Fibroblast of skin of left quadriceps (primary cell): Measurements from ENCODE around the gene WFIKKN1.

Source experiments
- DNase-seq, 2 experiments: peaks; one replicate each; pipeline ENCODE4 v3.0.0-alpha.2; 2013; ENCODE audit warnings: low read depth in 2 of 2

The WFIKKN1 gene

GRCh38 chr16:657487-657886 lies 26.7 kb downstream of the WFIKKN1 start:
- no peak for DNase-seq

DNA sequence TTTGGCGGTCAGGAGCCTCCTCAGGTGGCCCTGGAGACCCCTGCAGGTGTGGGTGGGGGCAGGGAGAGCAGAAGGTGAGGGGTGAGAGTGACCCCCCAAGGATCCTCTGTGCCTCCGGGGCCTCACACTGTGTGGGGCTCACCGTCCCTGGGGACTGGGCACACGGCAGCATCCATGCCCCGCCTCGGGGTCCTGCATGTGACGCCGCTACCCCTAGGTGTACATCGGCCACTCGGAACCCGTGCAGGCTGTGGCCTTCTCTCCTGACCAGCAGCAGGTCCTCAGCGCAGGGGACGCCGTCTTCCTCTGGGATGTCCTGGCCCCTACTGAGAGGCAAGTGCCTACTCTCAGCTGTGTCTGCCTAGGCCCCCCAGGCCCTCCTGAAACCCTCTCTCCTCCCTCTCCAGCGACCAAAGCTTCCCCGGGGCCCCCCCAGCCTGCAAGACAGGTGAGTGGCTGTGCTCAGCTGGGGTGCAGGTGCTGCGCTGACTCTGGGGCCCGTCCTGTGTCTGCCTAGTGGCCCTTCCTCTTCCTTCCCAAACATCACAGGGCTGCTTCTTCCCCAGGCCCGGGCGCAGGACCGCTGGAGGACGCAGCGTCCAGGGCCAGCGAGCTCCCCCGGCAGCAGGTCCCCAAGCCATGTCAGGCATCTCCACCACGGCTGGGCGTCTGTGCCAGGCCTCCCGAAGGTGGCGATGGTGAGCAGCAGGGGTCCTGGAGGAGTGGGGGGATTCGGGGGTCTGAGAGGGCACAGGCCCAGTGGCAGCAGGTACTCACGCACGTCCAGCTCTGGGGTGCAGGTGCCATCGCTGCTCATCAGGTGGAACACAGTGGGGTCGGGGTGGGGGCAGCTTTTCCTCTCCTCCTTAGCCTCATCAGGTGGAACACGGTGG lies 28.1 kb downstream of the WFIKKN1 start:
- DNase-seq: no peak

GRCh38 chr16:659618-660017 lies 28.8 kb downstream of the WFIKKN1 start:
- DNase-seq: no peak

DNA sequence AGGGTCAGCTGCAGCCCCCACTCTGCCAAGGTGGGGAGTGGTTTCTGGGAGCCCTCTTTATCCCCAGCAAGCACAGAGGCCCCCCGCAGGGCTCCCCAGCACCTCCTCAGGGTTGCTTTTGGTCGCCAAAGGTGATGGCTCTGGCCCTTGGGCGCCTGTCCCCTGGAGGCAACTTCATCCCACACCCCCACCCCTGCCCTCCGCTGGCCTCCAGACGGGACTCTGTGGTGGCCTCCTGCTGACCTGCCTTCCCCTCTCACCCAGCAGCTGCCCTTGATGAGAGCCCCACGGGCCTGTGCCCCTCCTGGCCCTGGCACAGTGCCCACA lies 29.3 kb downstream of the WFIKKN1 start:
- DNase-seq: no peak

- no peak for DNase-seq
These were observed 29.8 kb downstream of the WFIKKN1 start for GRCh38 chr16:660459-661183.

DNA sequence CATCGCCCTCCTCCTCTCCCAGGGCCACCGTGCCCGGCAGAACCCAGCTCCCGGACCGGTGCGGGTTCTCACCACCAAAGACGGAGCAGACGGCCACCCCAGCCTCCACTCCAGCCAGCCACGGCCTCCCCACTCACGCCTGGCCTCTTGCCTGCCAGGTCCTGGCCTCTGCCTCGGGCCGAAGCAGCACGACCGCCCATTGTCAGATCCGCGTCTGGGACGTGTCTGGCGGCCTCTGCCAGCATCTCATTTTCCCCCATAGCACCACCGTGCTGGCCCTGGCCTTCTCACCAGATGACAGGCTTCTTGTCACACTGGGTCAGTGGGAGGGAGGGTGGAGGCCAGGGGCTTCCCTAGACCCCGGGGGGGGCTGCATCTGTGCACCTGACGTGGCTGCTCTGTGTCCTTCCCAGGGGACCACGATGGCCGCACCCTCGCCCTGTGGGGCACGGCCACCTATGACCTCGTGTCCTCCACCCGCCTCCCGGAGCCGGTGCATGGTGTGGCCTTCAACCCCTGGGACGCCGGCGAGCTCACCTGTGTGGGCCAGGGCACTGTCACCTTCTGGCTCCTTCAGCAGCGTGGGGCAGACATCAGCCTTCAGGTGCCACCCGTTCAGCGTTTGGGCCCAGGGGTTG lies 30.5 kb downstream of the WFIKKN1 start:
- no peak for DNase-seq

DNA sequence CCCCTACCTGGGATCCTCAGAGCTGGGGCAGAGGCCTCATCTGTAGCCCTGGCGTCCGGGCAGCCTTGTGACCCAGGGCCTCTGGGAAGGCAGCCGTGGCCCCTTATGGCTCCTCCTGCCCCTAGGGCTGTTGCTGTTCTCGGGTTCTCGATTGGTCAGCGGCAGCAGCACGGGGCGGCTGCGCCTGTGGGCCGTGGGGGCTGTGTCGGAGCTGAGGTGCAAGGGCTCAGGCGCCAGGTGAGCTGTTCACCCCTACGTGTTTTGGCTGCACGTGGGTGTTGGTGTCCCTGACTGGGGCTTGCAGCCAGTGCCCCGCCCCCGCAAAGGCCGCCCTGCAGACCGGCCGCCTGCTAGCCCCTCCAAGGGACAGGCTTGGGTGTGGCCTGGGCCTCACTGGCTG lies 31.3 kb downstream of the WFIKKN1 start:
- no peak for DNase-seq

GRCh38 chr16:662597-662996 lies 31.8 kb downstream of the WFIKKN1 start:
- no peak for DNase-seq

- DNase-seq: no peak
These were observed 35.8 kb downstream of the WFIKKN1 start for GRCh38 chr16:666572-666971.

DNA sequence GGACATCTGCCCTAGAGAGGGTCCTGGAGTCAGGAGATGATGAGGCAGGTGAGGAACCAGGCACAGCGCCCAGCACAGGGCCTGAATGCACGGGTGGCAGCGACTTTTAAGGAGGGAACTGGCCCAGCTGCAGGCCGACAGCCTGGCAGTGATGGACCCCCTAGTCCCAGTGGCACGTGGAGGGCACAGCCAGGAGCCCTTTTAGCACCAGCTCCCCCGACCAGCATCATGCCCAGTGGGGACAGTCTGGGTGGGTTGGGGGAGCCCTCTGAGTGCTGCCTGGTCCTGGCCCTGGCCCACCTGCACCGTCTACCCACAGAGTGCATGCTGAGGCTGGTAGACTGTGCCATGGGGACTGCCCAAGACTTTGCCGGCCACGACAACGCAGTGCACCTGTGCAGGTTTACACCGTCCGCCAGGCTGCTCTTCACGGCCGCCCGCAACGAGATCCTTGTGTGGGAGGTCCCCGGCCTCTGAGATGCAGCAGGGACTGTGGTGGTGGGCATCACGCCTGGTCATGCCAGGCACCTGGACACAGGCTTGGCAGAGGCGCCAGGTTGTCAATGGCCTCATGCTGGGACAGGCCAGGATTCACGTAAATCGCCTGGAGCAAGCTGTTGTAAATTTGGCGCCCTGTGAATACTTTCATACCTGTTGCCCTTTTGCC lies 36.5 kb downstream of the WFIKKN1 start:
- DNase-seq: no peak

DNA sequence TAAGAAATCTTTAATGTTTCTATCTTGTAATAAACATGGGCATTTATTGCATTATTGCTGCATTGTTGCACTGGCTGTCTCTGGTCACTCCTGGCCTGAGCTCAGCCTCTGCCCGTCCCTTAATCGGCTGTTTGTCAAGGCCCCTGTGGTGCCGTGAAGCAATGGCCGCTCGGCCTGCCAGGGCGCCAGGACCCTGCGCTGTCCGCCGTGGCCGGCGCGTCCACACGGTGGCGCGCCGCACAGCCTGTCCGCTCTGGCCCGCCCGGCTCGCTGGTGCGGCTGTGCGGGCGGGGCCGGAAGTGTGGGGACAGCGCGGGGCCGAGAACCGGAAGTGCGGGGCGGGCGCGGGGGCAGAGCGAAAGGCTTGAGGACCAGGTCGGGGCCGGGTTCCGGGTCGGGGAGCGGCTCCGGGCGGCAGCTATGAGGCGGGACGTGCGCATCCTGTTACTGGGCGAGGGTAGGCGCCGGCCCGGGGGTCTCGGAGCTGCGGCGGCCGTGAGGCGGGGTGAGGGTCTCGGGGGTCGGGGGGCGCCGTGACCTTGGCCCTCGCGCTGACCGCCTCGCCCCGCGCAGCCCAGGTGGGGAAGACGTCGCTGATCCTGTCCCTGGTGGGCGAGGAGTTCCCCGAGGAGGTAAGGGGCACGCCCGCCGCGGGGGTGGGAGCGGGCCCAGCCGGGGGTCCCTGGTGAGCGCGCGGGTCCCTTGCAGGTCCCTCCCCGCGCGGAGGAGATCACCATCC lies 37.2 kb downstream of the WFIKKN1 start, which contains the start of gene RHOT2:
Gene RHOT2 (plus strand): TSS at position 353 of the 739 bp plus-strand sequence. CDS start 68 bp downstream, at position 421.
- DNase-seq: peak; percentile 69

GRCh38 chr16:668519-669171 lies 37.9 kb downstream of the WFIKKN1 start:
- no peak for DNase-seq

GRCh38 chr16:669666-670065 lies 38.9 kb downstream of the WFIKKN1 start:
- DNase-seq: no peak

GRCh38 chr16:670485-671352 lies 39.9 kb downstream of the WFIKKN1 start:
- DNase-seq: no peak

GRCh38 chr16:671353-672131 lies 40.8 kb downstream of the WFIKKN1 start:
- DNase-seq: no peak

DNA sequence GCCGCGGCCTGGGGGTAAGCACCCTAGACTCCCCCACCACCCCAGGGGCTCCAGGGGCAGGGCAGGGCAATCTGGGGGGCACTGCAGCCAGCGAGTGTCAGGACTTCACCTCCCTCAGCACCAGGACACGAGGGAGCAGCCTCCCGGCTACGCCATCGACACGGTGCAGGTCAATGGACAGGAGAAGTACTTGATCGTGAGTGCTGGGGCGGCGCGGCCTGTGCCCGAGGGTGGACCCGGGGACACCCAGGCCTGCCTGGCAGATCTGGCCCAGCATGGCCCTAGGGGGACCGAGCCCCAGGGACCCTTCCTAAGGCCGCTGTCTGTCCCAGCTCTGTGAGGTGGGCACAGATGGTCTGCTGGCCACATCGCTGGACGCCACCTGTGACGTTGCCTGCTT lies 41.6 kb downstream of the WFIKKN1 start:
- DNase-seq: no peak

- DNase-seq: no peak
These were observed 42.1 kb downstream of the WFIKKN1 start for GRCh38 chr16:672851-673250.

DNA sequence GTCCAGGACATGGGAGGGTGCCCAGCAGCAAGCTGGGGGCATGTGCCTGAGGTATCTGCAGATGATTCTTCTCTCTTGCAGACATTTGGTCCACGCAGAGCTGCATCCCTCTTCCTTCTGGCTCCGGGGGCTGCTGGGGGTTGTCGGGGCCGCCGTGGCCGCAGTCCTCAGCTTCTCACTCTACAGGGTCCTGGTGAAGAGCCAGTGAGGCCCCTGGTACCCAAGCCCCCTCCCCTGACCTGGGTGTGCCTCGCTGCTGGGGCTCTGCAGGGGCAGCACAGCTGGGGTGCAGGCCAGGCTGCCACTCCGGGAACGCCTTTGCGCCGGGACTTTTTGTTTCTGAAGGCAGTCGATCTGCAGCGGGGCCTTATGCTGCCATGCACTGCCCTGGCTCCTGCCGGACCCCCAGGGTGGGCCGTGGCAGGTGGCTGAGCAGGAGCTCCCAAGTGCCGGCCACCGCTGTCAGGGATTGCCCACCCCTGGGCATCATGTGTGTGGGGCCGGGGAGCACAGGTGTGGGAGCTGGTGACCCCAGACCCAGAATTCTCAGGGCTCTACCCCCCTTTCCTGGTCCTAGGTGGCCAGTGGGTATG lies 42.7 kb downstream of the WFIKKN1 start:
- no peak for DNase-seq
